Psoas muscle (tissue), 8 donors: ENCODE results near the gene RAB31. TPM values are rescaled to one million over a fixed set of nuclear protein-coding genes. Genes with fewer than 3 reads are reported as not detected.

Experiments
- ATAC-seq, 4 donors: fragments of 200-7000 bp; cut with Tn5 transposase; one replicate each; pipeline ENCODE4 v1.9.1; 2020; ENCODE audit warnings: moderate library complexity in 3 of 4, mild to moderate bottlenecking in 2 of 4
- DNase-seq, 2 donors: peaks; one replicate each; pipeline ENCODE4 v3.0.0-alpha.2; 2020
- H3K27ac ChIP-seq: fragments of 200-600 bp; one replicate; pipeline ENCODE4 v1.8.0; 2022
- H3K27me3 ChIP-seq, 3 donors: fragments of 200-600 bp in 1 of 3; one replicate each; pipeline versions ENCODE4 v1.6.1 to v1.8.0; 2013 to 2022; ENCODE audit warnings: low read length in 2 of 3, mild to moderate bottlenecking in 2 of 3, moderate library complexity in 1 of 3; ENCODE audit not compliant: insufficient read depth in 3 of 3
- H3K36me3 ChIP-seq, 2 donors: fragments of 200-600 bp in 1 of 2; one replicate each; pipeline versions ENCODE4 v1.6.1 to v1.8.0; 2013 to 2022; ENCODE audit warnings: low read depth in 1 of 2, mild to moderate bottlenecking in 1 of 2, moderate library complexity in 1 of 2; ENCODE audit not compliant: insufficient read depth in 1 of 2
- H3K4me1 ChIP-seq: fragments of 200-600 bp; one replicate; pipeline ENCODE4 v1.8.0; 2022
- H3K4me3 ChIP-seq: fragments of 200-600 bp; one replicate; pipeline ENCODE4 v1.8.0; 2022; ENCODE audit warnings: mild to moderate bottlenecking
- H3K9me3 ChIP-seq: fragments of 200-600 bp; one replicate; pipeline ENCODE4 v1.8.0; 2022
- CTCF ChIP-seq: fragments of 200-600 bp; IDR thresholded peaks from one replicate; pipeline ENCODE4 v1.8.0; 2022; ENCODE audit warnings: antibody characterized with exemption
- WGBS, 3 donors: extraction: QIAGEN DNeasy Blood & Tissue Kit; methylation state at CpG; one replicate each; pipeline versions ENCODE4 v1.1.6 to v1.1.7; 2013; 5-methylcytosine and 5-hydroxymethylcytosine counted together
- intact Hi-C, 2 donors: fragments of 100-400 bp; cut with DNase I; formaldehyde crosslinking; loops; one replicate each; pipeline versions ENCODE4 v1.11.0 to v1.14.2; 2022
- polyA plus RNA-seq, 3 donors: library from polyadenylated mRNA; stranded (reverse); fragments of 200-250 nt; gene quantifications; one replicate each; pipeline ENCODE4 v1.2.3, GENCODE V29; 2013
- total RNA-seq, 4 donors: library from RNA; stranded (reverse); fragmentation: NEBNext Ultra II Directional in 2 of 4; extraction: Animal tissue kit (Norgen Biotek cat#: 25700) in 2 of 4; gene quantifications; one replicate each; pipeline versions ENCODE4 v1.2.1 to v1.2.4, GENCODE V29; 2021 to 2023
- donor health status: healthy with polysubstance abuse.
- donor health status: DM: no; HTN: no; CAD: no; lungs with moderate emphysema.
- donor health status: Bipolar disorder and iron deficiency.
- donor health status: healthy.
- donor health status: DM: yes; HTN: yes; CAD: no.
- donor health status: DM: no; HTN: no; CAD: no.
- donor health status: DM: no; HTN: no; CAD: no.
- donor health status: DM: yes; HTN: yes; CAD: no.

Gene RAB31
- total and polyA plus RNA-seq, 7 donors: 2.2 to 8.9 (median 5.3) TPM

GRCh38 chr18:9709304-9709877, 1.3 kb downstream of the RAB31 start:
- Histone ChIP-seq H3K4me3 (peak overlapping the region; percentile 75), H3K27me3 (peaks cover 0 to 49% (median 0%) of the 10 kb centered on the region in 3 donors), H3K4me1 (no peaks in the 10 kb centered on the region), H3K36me3 (no peaks in the 10 kb centered on the region), H3K27ac (peak overlapping the region; percentile 41), H3K9me3 (no peaks in the 10 kb centered on the region)
- no peak for DNase-seq
- intact Hi-C loops: no loop called here
- no peak for TF ChIP-seq CTCF
- WGBS, 3 donors: 24 to 44% (median 25%) methylated on average over 18 of the region's 18 CpGs
- ATAC-seq: no peak

DNA sequence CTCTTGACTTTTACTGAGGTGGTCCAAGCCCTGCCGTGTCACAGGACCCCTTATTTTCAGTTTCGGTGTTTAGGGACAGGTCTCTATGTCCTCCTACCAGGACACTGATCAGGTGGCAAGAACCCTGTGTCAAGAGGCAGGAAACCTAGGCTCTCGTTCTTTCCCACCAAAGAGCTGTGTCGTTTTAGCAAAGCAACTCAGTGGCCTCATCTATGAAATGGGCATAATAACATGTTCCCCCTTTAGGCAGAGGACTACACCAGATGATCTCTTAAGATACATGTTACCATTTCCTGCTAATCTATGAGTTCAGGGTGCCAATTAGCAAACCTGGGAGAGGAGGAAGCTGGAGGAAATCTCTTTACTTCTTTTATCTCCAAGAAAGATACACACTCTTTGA, 1.9 kb downstream of the RAB31 start:
- no peak for DNase-seq
- WGBS, 3 donors: 90 to 91% (median 90%) methylated on average over 4 of the region's 4 CpGs
- Histone ChIP-seq H3K4me3 (peak overlapping the region; percentile 75), H3K9me3 (no peaks in the 10 kb centered on the region), H3K4me1 (no peaks in the 10 kb centered on the region), H3K27ac (no peak overlapping the region), H3K36me3 (no peaks in the 10 kb centered on the region), H3K27me3 (peaks cover 0 to 49% (median 0%) of the 10 kb centered on the region in 3 donors)
- no peak for ATAC-seq
- intact Hi-C loops: no loop called here
- no peak for TF ChIP-seq CTCF

DNA sequence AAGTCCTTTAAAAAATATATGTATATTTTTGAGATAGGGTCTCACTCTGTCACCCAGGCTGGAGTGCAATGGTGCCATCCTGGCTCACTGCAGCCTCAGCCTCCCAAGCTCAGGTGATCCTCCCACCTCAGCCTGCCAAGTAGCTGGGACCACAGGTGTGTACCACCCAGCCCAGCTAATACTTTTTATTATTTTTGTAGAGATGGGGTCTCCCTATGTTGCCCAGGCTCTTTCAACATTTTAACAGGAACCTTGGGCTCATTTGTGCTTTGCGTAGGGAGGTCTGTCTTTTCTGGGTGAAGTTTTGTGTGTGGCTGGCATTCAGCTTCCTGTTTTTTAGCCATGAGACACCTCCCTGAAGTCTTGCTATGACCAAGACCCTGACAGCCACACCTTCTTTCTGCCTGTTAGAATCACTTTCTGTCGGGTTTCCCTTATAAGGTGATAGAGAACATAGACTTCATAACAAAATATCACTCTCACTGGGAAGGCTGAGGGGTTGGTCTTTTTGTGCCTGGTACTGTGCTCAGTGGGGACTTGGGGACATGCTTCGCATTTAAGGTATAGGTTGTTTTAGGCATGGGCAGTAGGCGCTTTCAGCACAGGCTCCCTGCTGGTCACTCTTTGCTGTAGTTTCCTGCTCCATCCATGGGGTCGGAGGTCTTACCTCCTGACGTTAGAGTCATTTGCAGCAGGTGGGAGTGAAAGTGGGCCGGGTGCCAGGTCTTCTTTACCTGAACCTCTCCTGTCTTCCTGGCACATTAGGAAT, 3.4 kb downstream of the RAB31 start:
- no peak for ATAC-seq
- TF ChIP-seq CTCF: no peak
- intact Hi-C loops: no loop called here
- no peaks in the 10 kb centered on the region for H3K9me3 ChIP-seq
- 78 to 83% (median 81%) methylated on average over 7 of the region's 7 CpGs for WGBS, 3 donors
- no peak overlapping the region for H3K4me3 ChIP-seq
- no peaks in the 10 kb centered on the region for H3K4me1 ChIP-seq
- peaks cover 0 to 49% (median 0%) of the 10 kb centered on the region in 3 donors for H3K27me3 ChIP-seq
- DNase-seq: no peak
- H3K36me3 ChIP-seq: no peaks in the 10 kb centered on the region
- no peak overlapping the region for H3K27ac ChIP-seq

- Histone ChIP-seq H3K4me1 (no peaks in the 10 kb centered on the region), H3K36me3 (no peaks in the 10 kb centered on the region), H3K4me3 (no peak overlapping the region), H3K9me3 (no peaks in the 10 kb centered on the region), H3K27ac (no peak overlapping the region), H3K27me3 (peaks cover 0 to 49% (median 0%) of the 10 kb centered on the region in 3 donors)
- no peak for ATAC-seq
- WGBS, 3 donors: 76 to 88% (median 79%) methylated on average over 5 of the region's 5 CpGs
- intact Hi-C loops: no loop called here
- no peak for DNase-seq
- no peak for TF ChIP-seq CTCF
Observed at GRCh38 chr18:9712130-9712577, 4.1 kb downstream of the RAB31 start.
